WTC11 (cell line): Measurements from ENCODE around the gene OR11A1. TPM values are rescaled to one million over a fixed set of nuclear protein-coding genes. Genes with fewer than 3 reads are reported as not detected.

Experiments
- ATAC-seq: fragments of 200-7000 bp; cut with Tn5 transposase; 2 replicates; pipeline ENCODE4 v1.10.0; 2021; ENCODE audit warnings: mild to moderate bottlenecking, moderate library complexity
- CTCF ChIA-PET: fragments of 300-600 bp; sonication (Branson Sonifier 250); formaldehyde crosslinking; loops from one replicate; lab custom pipeline; 2021; ENCODE audit warnings: antibody characterized with exemption; lab: Charles Lee
- POLR2A ChIA-PET: fragments of 350-600 bp; sonication (Branson Sonifier 250); formaldehyde crosslinking; loops from one replicate; lab custom pipeline; 2021; ENCODE audit warnings: antibody characterized with exemption; lab: Charles Lee
- DNase-seq: peaks from one replicate; pipeline ENCODE4 v3.0.0; 2021; ENCODE audit warnings: low spot score
- H3K27ac Mint-ChIP-seq: 2 replicates; pipeline ENCODE4 v1.8.0; 2021; ENCODE audit warnings: mixed read lengths
- H3K27me3 Mint-ChIP-seq: 2 replicates; pipeline ENCODE4 v1.8.0; 2021; ENCODE audit warnings: low read depth, mild to moderate bottlenecking, moderate library complexity, mixed read lengths
- H3K36me3 Mint-ChIP-seq: 2 replicates; pipeline ENCODE4 v1.8.0; 2021; ENCODE audit warnings: mixed read lengths
- H3K4me1 Mint-ChIP-seq: 2 replicates; pipeline ENCODE4 v1.8.0; 2022; ENCODE audit warnings: mixed read lengths
- H3K4me3 Mint-ChIP-seq: 2 replicates; pipeline ENCODE4 v1.8.0; 2021; ENCODE audit warnings: mild to moderate bottlenecking, moderate library complexity, mixed read lengths
- H3K9me3 Mint-ChIP-seq: 2 replicates; pipeline ENCODE4 v1.8.0; 2021; ENCODE audit warnings: mixed read lengths
- CBFB ChIP-seq: sonication (generic); formaldehyde crosslinking; IDR thresholded peaks from 2 replicates; pipeline ENCODE4 v1.8.1; 2022; ENCODE audit warnings: mild to moderate bottlenecking, low read depth, missing genetic modification reagents
- ELF4 ChIP-seq: sonication (generic); formaldehyde crosslinking; IDR thresholded peaks from 2 replicates; pipeline ENCODE4 v1.8.1; 2022; ENCODE audit warnings: low read depth, mild to moderate bottlenecking, moderate library complexity, missing genetic modification reagents
- ESRRA ChIP-seq: sonication (generic); formaldehyde crosslinking; IDR thresholded peaks from 2 replicates; pipeline ENCODE4 v1.8.1; 2022; ENCODE audit warnings: mild to moderate bottlenecking, missing genetic modification reagents, borderline replicate concordance
- GRHL2 ChIP-seq: fragments of 250-450 bp; sonication (Bioruptor Pico); IDR thresholded peaks from 2 replicates; pipeline ENCODE4 v1.8.0; 2022; ENCODE audit warnings: mild to moderate bottlenecking, moderate library complexity; ENCODE audit not compliant: insufficient replicate concordance, severe bottlenecking
- IRF2 ChIP-seq: sonication (generic); formaldehyde crosslinking; IDR thresholded peaks from 2 replicates; pipeline ENCODE4 v1.8.0; 2022; ENCODE audit warnings: low read depth, missing genetic modification reagents, borderline replicate concordance
- KAT7 ChIP-seq: sonication (generic); formaldehyde crosslinking; IDR thresholded peaks from 2 replicates; pipeline ENCODE4 v1.8.1; 2023; ENCODE audit warnings: missing genetic modification reagents, mild to moderate bottlenecking, borderline replicate concordance
- MYBL2 ChIP-seq: sonication (generic); formaldehyde crosslinking; IDR thresholded peaks from 2 replicates; pipeline ENCODE4 v1.8.1; 2023; ENCODE audit warnings: mild to moderate bottlenecking, moderate library complexity, missing genetic modification reagents
- NR2C2 ChIP-seq: sonication (generic); formaldehyde crosslinking; IDR thresholded peaks from 2 replicates; pipeline ENCODE4 v1.8.0; 2022; ENCODE audit warnings: mild to moderate bottlenecking, missing genetic modification reagents
- OVOL2 ChIP-seq: fragments of 250-450 bp; sonication (Bioruptor Pico); IDR thresholded peaks from 2 replicates; pipeline ENCODE4 v1.9.0; 2021; ENCODE audit warnings: mild to moderate bottlenecking, borderline replicate concordance
- SMAD3 ChIP-seq: sonication (generic); formaldehyde crosslinking; IDR thresholded peaks from 2 replicates; pipeline ENCODE4 v1.8.0; 2022; ENCODE audit warnings: missing genetic modification reagents, mild to moderate bottlenecking, borderline replicate concordance
- ZNF121 ChIP-seq: sonication (generic); formaldehyde crosslinking; IDR thresholded peaks from 2 replicates; pipeline ENCODE4 v1.8.0; 2023; ENCODE audit warnings: missing genetic modification reagents
- ZNF138 ChIP-seq: sonication (generic); formaldehyde crosslinking; conservative IDR thresholded peaks from 2 replicates; pipeline ENCODE4 v1.8.1; 2022; ENCODE audit warnings: mild to moderate bottlenecking, moderate library complexity, missing genetic modification reagents
- ZNF219 ChIP-seq: sonication (generic); formaldehyde crosslinking; IDR thresholded peaks from 2 replicates; pipeline ENCODE4 v1.8.0; 2023; ENCODE audit warnings: missing genetic modification reagents, mild to moderate bottlenecking, borderline replicate concordance
- total RNA-seq: library from RNA; stranded (reverse); gene quantifications from 3 replicates; pipeline ENCODE4 v1.2.3, GENCODE V29; 2021
- TF ChIP-seq, protein P1 (sequence below): sonication (generic); formaldehyde crosslinking; IDR thresholded peaks from 2 replicates; pipeline ENCODE4 v1.8.1; 2022; ENCODE audit warnings: low read depth, mild to moderate bottlenecking, moderate library complexity, missing genetic modification reagents, borderline replicate concordance
- TF ChIP-seq, protein P2 (sequence below): sonication (generic); formaldehyde crosslinking; IDR thresholded peaks from 2 replicates; pipeline ENCODE4 v1.8.0; 2022; ENCODE audit warnings: mild to moderate bottlenecking, missing genetic modification reagents
- TF ChIP-seq, protein P3 (sequence below): sonication (generic); formaldehyde crosslinking; IDR thresholded peaks from 2 replicates; pipeline ENCODE4 v1.8.1; 2023; ENCODE audit warnings: mild to moderate bottlenecking, missing genetic modification reagents, moderate library complexity
- TF ChIP-seq, protein P4 (sequence below): fragments of 250-450 bp; sonication (Bioruptor Pico); IDR thresholded peaks from 2 replicates; pipeline ENCODE4 v2.1.2; 2022; ENCODE audit warnings: mild to moderate bottlenecking, moderate library complexity
- TF ChIP-seq, protein P5 (sequence below): sonication (generic); formaldehyde crosslinking; IDR thresholded peaks from 2 replicates; pipeline ENCODE4 v1.8.1; 2023; ENCODE audit warnings: mild to moderate bottlenecking, moderate library complexity, missing genetic modification reagents
- TF ChIP-seq, protein P6 (sequence below): fragments of 250-450 bp; sonication (Bioruptor Pico); IDR thresholded peaks from 2 replicates; pipeline ENCODE4 v1.9.0; 2021; ENCODE audit warnings: mild to moderate bottlenecking, borderline replicate concordance
- TF ChIP-seq, protein P7 (sequence below): sonication (generic); formaldehyde crosslinking; IDR thresholded peaks from 2 replicates; pipeline ENCODE4 v1.8.1; 2022; ENCODE audit warnings: low read depth, missing genetic modification reagents, borderline replicate concordance
- TF ChIP-seq, protein P8 (sequence below): sonication (generic); formaldehyde crosslinking; IDR thresholded peaks from 2 replicates; pipeline ENCODE4 v1.8.1; 2023; ENCODE audit warnings: mild to moderate bottlenecking, missing genetic modification reagents

Gene OR11A1
- total RNA-seq, 1 experiment from 2014 or later = not detected

DNA sequence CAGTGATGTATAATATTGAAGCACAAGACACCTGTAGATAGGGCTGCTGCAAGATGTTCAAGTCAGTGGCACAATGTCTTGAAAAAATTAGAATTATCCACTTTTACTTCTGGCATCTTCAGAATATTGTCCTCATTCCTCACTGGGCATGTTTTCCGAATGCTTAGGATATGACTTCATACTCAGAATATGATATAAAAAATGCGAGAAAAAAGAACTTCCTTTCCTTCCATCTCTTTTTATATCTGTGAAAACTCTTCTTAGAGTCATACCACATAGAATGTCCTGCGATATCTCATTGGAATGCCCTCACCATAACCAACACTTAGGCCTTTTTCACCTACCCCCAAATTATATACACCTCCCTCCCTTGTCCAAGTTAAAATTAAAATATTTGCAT, 26.3 kb upstream of the OR11A1 start (continued):
- TF ChIP-seq, protein P1, sequence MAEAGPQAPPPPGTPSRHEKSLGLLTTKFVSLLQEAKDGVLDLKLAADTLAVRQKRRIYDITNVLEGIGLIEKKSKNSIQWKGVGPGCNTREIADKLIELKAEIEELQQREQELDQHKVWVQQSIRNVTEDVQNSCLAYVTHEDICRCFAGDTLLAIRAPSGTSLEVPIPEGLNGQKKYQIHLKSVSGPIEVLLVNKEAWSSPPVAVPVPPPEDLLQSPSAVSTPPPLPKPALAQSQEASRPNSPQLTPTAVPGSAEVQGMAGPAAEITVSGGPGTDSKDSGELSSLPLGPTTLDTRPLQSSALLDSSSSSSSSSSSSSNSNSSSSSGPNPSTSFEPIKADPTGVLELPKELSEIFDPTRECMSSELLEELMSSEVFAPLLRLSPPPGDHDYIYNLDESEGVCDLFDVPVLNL (CRISPR knock-in tag) = no peak
- TF ChIP-seq CBFB (CRISPR knock-in tag) (no peak), ZNF219 (CRISPR knock-in tag) (no peak), SMAD3 (CRISPR knock-in tag) (no peak), ZNF138 (CRISPR knock-in tag) (no peak)
- TF ChIP-seq, protein P2, sequence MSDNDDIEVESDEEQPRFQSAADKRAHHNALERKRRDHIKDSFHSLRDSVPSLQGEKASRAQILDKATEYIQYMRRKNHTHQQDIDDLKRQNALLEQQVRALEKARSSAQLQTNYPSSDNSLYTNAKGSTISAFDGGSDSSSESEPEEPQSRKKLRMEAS (CRISPR knock-in tag) = no peak
- TF ChIP-seq, protein P3, sequence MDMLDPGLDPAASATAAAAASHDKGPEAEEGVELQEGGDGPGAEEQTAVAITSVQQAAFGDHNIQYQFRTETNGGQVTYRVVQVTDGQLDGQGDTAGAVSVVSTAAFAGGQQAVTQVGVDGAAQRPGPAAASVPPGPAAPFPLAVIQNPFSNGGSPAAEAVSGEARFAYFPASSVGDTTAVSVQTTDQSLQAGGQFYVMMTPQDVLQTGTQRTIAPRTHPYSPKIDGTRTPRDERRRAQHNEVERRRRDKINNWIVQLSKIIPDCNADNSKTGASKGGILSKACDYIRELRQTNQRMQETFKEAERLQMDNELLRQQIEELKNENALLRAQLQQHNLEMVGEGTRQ = no peak

DNA sequence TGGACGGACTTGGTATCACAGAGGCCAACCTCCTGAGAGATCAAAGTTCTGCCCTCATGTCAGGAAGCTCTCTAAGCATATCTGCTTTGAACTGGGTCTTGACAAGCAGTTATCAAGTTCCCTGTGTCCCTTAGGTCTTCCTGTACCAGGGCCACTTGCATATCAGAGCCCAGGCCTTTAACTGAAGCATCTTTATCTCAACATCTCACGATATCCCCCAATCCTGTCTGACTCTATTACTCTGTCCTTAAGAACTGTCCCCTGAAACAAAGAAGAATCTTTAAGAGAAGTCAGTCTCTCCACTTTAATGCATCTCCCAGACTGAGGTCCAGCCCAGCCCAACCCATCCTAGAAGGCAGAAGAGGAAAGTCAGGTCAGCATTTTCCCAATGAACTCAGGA, 22.7 kb upstream of the OR11A1 start:
- Mint-ChIP-seq H3K9me3 (peaks cover 14% of the 10 kb centered on the region), H3K4me3 (no peak overlapping the region), H3K36me3 (no peaks in the 10 kb centered on the region), H3K27me3 (peaks cover 7% of the 10 kb centered on the region), H3K27ac (no peak overlapping the region), H3K4me1 (no peaks in the 10 kb centered on the region)
- ChIA-PET POLR2A (no interaction called here), CTCF (no interaction called here)
- TF ChIP-seq ZNF138 (CRISPR knock-in tag) = no peak
- TF ChIP-seq, protein P4, sequence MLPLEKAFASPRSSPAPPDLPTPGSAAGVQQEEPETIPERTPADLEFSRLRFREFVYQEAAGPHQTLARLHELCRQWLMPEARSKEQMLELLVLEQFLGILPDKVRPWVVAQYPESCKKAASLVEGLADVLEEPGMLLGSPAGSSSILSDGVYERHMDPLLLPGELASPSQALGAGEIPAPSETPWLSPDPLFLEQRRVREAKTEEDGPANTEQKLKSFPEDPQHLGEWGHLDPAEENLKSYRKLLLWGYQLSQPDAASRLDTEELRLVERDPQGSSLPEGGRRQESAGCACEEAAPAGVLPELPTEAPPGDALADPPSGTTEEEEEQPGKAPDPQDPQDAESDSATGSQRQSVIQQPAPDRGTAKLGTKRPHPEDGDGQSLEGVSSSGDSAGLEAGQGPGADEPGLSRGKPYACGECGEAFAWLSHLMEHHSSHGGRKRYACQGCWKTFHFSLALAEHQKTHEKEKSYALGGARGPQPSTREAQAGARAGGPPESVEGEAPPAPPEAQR (CRISPR knock-in tag) = no peak
- no peak for TF ChIP-seq KAT7 (CRISPR knock-in tag)
- TF ChIP-seq, protein P3 = no peak
- TF ChIP-seq, protein P5, sequence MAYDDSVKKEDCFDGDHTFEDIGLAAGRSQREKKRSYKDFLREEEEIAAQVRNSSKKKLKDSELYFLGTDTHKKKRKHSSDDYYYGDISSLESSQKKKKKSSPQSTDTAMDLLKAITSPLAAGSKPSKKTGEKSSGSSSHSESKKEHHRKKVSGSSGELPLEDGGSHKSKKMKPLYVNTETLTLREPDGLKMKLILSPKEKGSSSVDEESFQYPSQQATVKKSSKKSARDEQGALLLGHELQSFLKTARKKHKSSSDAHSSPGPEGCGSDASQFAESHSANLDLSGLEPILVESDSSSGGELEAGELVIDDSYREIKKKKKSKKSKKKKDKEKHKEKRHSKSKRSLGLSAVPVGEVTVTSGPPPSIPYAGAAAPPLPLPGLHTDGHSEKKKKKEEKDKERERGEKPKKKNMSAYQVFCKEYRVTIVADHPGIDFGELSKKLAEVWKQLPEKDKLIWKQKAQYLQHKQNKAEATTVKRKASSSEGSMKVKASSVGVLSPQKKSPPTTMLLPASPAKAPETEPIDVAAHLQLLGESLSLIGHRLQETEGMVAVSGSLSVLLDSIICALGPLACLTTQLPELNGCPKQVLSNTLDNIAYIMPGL (CRISPR knock-in tag) = no peak
- TF ChIP-seq, protein P6, sequence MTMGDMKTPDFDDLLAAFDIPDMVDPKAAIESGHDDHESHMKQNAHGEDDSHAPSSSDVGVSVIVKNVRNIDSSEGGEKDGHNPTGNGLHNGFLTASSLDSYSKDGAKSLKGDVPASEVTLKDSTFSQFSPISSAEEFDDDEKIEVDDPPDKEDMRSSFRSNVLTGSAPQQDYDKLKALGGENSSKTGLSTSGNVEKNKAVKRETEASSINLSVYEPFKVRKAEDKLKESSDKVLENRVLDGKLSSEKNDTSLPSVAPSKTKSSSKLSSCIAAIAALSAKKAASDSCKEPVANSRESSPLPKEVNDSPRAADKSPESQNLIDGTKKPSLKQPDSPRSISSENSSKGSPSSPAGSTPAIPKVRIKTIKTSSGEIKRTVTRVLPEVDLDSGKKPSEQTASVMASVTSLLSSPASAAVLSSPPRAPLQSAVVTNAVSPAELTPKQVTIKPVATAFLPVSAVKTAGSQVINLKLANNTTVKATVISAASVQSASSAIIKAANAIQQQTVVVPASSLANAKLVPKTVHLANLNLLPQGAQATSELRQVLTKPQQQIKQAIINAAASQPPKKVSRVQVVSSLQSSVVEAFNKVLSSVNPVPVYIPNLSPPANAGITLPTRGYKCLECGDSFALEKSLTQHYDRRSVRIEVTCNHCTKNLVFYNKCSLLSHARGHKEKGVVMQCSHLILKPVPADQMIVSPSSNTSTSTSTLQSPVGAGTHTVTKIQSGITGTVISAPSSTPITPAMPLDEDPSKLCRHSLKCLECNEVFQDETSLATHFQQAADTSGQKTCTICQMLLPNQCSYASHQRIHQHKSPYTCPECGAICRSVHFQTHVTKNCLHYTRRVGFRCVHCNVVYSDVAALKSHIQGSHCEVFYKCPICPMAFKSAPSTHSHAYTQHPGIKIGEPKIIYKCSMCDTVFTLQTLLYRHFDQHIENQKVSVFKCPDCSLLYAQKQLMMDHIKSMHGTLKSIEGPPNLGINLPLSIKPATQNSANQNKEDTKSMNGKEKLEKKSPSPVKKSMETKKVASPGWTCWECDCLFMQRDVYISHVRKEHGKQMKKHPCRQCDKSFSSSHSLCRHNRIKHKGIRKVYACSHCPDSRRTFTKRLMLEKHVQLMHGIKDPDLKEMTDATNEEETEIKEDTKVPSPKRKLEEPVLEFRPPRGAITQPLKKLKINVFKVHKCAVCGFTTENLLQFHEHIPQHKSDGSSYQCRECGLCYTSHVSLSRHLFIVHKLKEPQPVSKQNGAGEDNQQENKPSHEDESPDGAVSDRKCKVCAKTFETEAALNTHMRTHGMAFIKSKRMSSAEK (CRISPR knock-in tag) = no peak
- TF ChIP-seq NR2C2 (CRISPR knock-in tag) = no peak
- TF ChIP-seq ELF4 = no peak
- no peak for TF ChIP-seq ESRRA
- TF ChIP-seq IRF2 (CRISPR knock-in tag) = no peak
- TF ChIP-seq, protein P7, sequence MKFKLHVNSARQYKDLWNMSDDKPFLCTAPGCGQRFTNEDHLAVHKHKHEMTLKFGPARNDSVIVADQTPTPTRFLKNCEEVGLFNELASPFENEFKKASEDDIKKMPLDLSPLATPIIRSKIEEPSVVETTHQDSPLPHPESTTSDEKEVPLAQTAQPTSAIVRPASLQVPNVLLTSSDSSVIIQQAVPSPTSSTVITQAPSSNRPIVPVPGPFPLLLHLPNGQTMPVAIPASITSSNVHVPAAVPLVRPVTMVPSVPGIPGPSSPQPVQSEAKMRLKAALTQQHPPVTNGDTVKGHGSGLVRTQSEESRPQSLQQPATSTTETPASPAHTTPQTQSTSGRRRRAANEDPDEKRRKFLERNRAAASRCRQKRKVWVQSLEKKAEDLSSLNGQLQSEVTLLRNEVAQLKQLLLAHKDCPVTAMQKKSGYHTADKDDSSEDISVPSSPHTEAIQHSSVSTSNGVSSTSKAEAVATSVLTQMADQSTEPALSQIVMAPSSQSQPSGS (CRISPR knock-in tag) = no peak
- no peak for TF ChIP-seq MYBL2 (CRISPR knock-in tag)
- TF ChIP-seq, protein P8, sequence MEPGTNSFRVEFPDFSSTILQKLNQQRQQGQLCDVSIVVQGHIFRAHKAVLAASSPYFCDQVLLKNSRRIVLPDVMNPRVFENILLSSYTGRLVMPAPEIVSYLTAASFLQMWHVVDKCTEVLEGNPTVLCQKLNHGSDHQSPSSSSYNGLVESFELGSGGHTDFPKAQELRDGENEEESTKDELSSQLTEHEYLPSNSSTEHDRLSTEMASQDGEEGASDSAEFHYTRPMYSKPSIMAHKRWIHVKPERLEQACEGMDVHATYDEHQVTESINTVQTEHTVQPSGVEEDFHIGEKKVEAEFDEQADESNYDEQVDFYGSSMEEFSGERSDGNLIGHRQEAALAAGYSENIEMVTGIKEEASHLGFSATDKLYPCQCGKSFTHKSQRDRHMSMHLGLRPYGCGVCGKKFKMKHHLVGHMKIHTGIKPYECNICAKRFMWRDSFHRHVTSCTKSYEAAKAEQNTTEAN (CRISPR knock-in tag) = no peak
- no peak for TF ChIP-seq GRHL2 (CRISPR knock-in tag)
- TF ChIP-seq OVOL2 (CRISPR knock-in tag) = no peak
- TF ChIP-seq ZNF121 = no peak
- ATAC-seq = no peak
- DNase-seq = no peak
